HepG2 (cell line): ENCODE results near the gene SHROOM1. TPM values are rescaled to one million over a fixed set of nuclear protein-coding genes. Genes with fewer than 3 reads are reported as not detected.

ENCODE experiments used
- EP300 ChIP-seq, 3 experiments: sonication (generic) in 1 of 3; formaldehyde crosslinking in 1 of 3; IDR thresholded peaks; 2 replicates each; pipeline versions ENCODE4 v1.5.1 to v1.6.1; 2011 to 2020; ENCODE audit warnings: low read depth in 2 of 3, low read length in 2 of 3, borderline replicate concordance in 1 of 3, improper control_type of control experiment in 1 of 3, mild to moderate bottlenecking in 1 of 3, missing genetic modification reagents in 1 of 3, moderate library complexity in 1 of 3
- MLX ChIP-seq: IDR thresholded peaks from 2 replicates; pipeline ENCODE4 v1.6.1; 2016
- TFDP2 ChIP-seq: sonication (generic); formaldehyde crosslinking; IDR thresholded peaks from 2 replicates; pipeline ENCODE4 v1.4.0; 2020; ENCODE audit warnings: missing genetic modification reagents
- ZBTB10 ChIP-seq: sonication (generic); formaldehyde crosslinking; IDR thresholded peaks from 2 replicates; pipeline ENCODE4 v1.4.0; 2020; ENCODE audit warnings: missing genetic modification reagents, borderline replicate concordance
- ZFP36 ChIP-seq: fragments of 150-350 bp; IDR thresholded peaks from 2 replicates; pipeline ENCODE4 v1.6.1; 2018; ENCODE audit warnings: borderline replicate concordance, low read length, low read depth; ENCODE audit not compliant: partially characterized antibody
- ZNF318 ChIP-seq: sonication (generic); formaldehyde crosslinking; IDR thresholded peaks from 2 replicates; pipeline ENCODE4 v1.4.0; 2020; ENCODE audit warnings: mild to moderate bottlenecking, missing genetic modification reagents
- ZNF713 ChIP-seq: sonication (generic); formaldehyde crosslinking; IDR thresholded peaks from 2 replicates; pipeline ENCODE4 v1.4.0; 2020; ENCODE audit warnings: mild to moderate bottlenecking, missing genetic modification reagents
- polyA plus RNA-seq, 8 experiments: library from polyadenylated mRNA; depleted of rRNA in 3 of 8; stranded (reverse) in 7 of 8; unstranded in 1 of 8; fragments of >200 nt; fragmentation: Illumina TruSeq in 4 of 8; extraction: Trizol in 4 of 8; gene quantifications; 2 replicates each; pipeline versions ENCODE4 v1.2.1 to v1.2.3, GENCODE V29; 2011 to 2016; ENCODE audit warnings: low read depth in 4 of 8, missing spikeins in 1 of 8, mixed read lengths in 1 of 8; ENCODE audit not compliant: insufficient read depth in 1 of 8
- total RNA-seq, 5 experiments: library from RNA; depleted of rRNA; stranded (reverse); fragments of >200 nt; fragmentation: Illumina TruSeq; extraction: Trizol; gene quantifications; 2 replicates each; pipeline ENCODE4 v1.2.3, GENCODE V29; 2016; ENCODE audit warnings: low read depth in 1 of 5

SHROOM1 gene
- total and polyA plus RNA-seq, 2 of the 13 experiments (the other 11 are each of a cell fraction or from before 2014, with no cell fraction given): 18.2 to 25.7 TPM

GRCh38 chr5:132830436-132831094 lies at the start of gene SHROOM1 (continued):
- 0 out of 2 replicates have a peak, but pooled peaks have one; percentile 59 for TF ChIP-seq ZNF318 (CRISPR knock-in tag)
- 0 out of 2 replicates have a peak, but pooled peaks have one; percentile 22 for TF ChIP-seq MLX (CRISPR knock-in tag)
- no peak for TF ChIP-seq EP300 (IDR thresholded peaks at IDR 0.05; ENCODE audit: low read depth in 2 of 2, low read length in 2 of 2)
- TF ChIP-seq EP300 (CRISPR knock-in tag; IDR thresholded peaks at IDR 0.05; ENCODE audit: borderline replicate concordance): peak; percentile 27; the same call in 1 of the 2 replicates
- TF ChIP-seq ZNF713 (CRISPR knock-in tag): no peak
- TF ChIP-seq TFDP2: peak; percentile 82
- peak; percentile 46; the same call in 1 of the 2 replicates for TF ChIP-seq ZBTB10 (CRISPR knock-in tag)
- no peak for TF ChIP-seq ZFP36
